Left lung (tissue), 10 donors: Measurements from ENCODE around the gene GCGR. TPM values are rescaled to one million over a fixed set of nuclear protein-coding genes. Genes with fewer than 3 reads are reported as not detected.
A peak's percentile ranks its signal among the peaks of the same experiment; 100 is the strongest.

Source experiments
- ATAC-seq: fragments of 200-7000 bp; cut with Tn5 transposase; one replicate; pipeline ENCODE4 v1.9.1; 2020; ENCODE audit warnings: moderate library complexity
- DNase-seq, 4 donors: peaks; one replicate each; pipeline ENCODE4 v3.0.0-alpha.2; 2013 to 2020
- H3K27ac ChIP-seq, 2 donors: fragments of 200-600 bp; sonication (generic) in 1 of 2; one replicate each; pipeline versions ENCODE4 v1.5.0 to v1.8.0; 2020 to 2021
- H3K27me3 ChIP-seq, 2 donors: fragments of 200-600 bp; sonication (generic) in 1 of 2; one replicate each; pipeline versions ENCODE4 v1.5.0 to v1.8.0; 2020 to 2021
- H3K36me3 ChIP-seq, 2 donors: fragments of 200-600 bp; sonication (generic) in 1 of 2; one replicate each; pipeline versions ENCODE4 v1.5.0 to v1.8.0; 2020 to 2021
- H3K4me1 ChIP-seq, 2 donors: fragments of 200-600 bp; one replicate each; pipeline ENCODE4 v1.8.0; 2021
- H3K4me3 ChIP-seq, 2 donors: fragments of 200-600 bp; sonication (generic) in 1 of 2; one replicate each; pipeline versions ENCODE4 v1.5.0 to v1.8.0; 2020 to 2021; ENCODE audit warnings: mild to moderate bottlenecking in 1 of 2
- H3K9me3 ChIP-seq, 2 donors: fragments of 200-600 bp; sonication (generic) in 1 of 2; one replicate each; pipeline versions ENCODE4 v1.5.0 to v1.8.0; 2020 to 2021
- CTCF ChIP-seq, 2 donors: fragments of 200-600 bp; sonication (generic) in 1 of 2; IDR thresholded peaks; one replicate each; pipeline versions ENCODE4 v1.5.0 to v1.8.0; 2021; ENCODE audit warnings: antibody characterized with exemption in 2 of 2
- intact Hi-C, 2 donors: fragments of 100-400 bp; cut with DNase I; formaldehyde crosslinking; loops; one replicate each; pipeline versions ENCODE4 v1.11.2 to v1.14.2; 2022
- polyA plus RNA-seq, 6 donors: library from polyadenylated mRNA; unstranded; fragments of 120-200 nt; gene quantifications; one replicate each; pipeline ENCODE4 v1.2.1, GENCODE V29; 2013; ENCODE audit not compliant: insufficient read length in 6 of 6
- total RNA-seq, 2 donors: library from RNA; stranded (reverse); fragmentation: NEBNext Ultra II Directional; extraction: Animal tissue kit (Norgen Biotek cat#: 25700); gene quantifications; one replicate each; pipeline ENCODE4 v1.2.1, GENCODE V29; 2021
- donor health status: DM: no; HTN: yes; CAD: no.
- donor health status: DM: no; HTN: no; CAD: no.

Gene GCGR
- total and polyA plus RNA-seq, 8 donors = 0.13 to 0.37 (median 0.26) TPM; not detected in 3

GRCh38 chr17:81821603-81822311 lies 17.8 kb downstream of the GCGR start:
- Histone ChIP-seq H3K9me3 (no peaks in the 10 kb centered on the region), H3K36me3 (peaks cover 0 to 26% of the 10 kb centered on the region in 2 donors), H3K27ac (peak overlapping the region; percentile 61 to 76), H3K4me1 (peaks cover 15 to 28% of the 10 kb centered on the region in 2 donors), H3K4me3 (no peak overlapping the region), H3K27me3 (peaks cover 0 to 15% of the 10 kb centered on the region in 2 donors)
- peak; percentile 40 to 71 for TF ChIP-seq CTCF (IDR thresholded peaks at IDR 0.05)
- peak; percentile 97 for ATAC-seq
- intact Hi-C loops = no loop called here
- peak in 3 of 4 donors; percentile 39 to 92 (median 86) for DNase-seq

- TF ChIP-seq CTCF (IDR thresholded peaks at IDR 0.05) = no peak
- no peak overlapping the region for H3K4me3 ChIP-seq
- ATAC-seq = no peak
- peaks cover 0 to 10% of the 10 kb centered on the region in 2 donors for H3K27me3 ChIP-seq
- H3K36me3 ChIP-seq = peaks cover 0 to 26% of the 10 kb centered on the region in 2 donors
- intact Hi-C loops = no loop called here
- no peak for DNase-seq
- no peaks in the 10 kb centered on the region for H3K9me3 ChIP-seq
- peak overlapping the region; percentile 61 to 76 for H3K27ac ChIP-seq
- peaks cover 15 to 28% of the 10 kb centered on the region in 2 donors for H3K4me1 ChIP-seq
These were observed 18.3 kb downstream of the GCGR start for GRCh38 chr17:81822312-81822637.

GRCh38 chr17:81822996-81823819 lies 19.3 kb downstream of the GCGR start:
- TF ChIP-seq CTCF (IDR thresholded peaks at IDR 0.05) = no peak
- Histone ChIP-seq H3K27ac (peak overlapping the region in 1 of 2 donors; percentile 76), H3K27me3 (peaks cover 0 to 9% of the 10 kb centered on the region in 2 donors), H3K9me3 (no peaks in the 10 kb centered on the region), H3K36me3 (peaks cover 0 to 26% of the 10 kb centered on the region in 2 donors), H3K4me1 (peaks cover 15 to 28% of the 10 kb centered on the region in 2 donors), H3K4me3 (no peak overlapping the region)
- ATAC-seq (no peak), DNase-seq (peak in 1 of 4 donors; percentile 58)
- intact Hi-C loops = no loop called here

- H3K36me3 ChIP-seq = peaks cover 0 to 26% of the 10 kb centered on the region in 2 donors
These were observed 20.0 kb downstream of the GCGR start for GRCh38 chr17:81823820-81824550.

More at GRCh38 chr17:81823820-81824550, 20.0 kb downstream of the GCGR start:
- no peaks in the 10 kb centered on the region for H3K9me3 ChIP-seq
- H3K27ac ChIP-seq = no peak overlapping the region
- DNase-seq (peak in 1 of 4 donors; percentile 54), ATAC-seq (no peak)
- H3K4me1 ChIP-seq = peaks cover 15 to 28% of the 10 kb centered on the region in 2 donors
- TF ChIP-seq CTCF (IDR thresholded peaks at IDR 0.05) = no peak
- intact Hi-C loops = no loop called here
- H3K27me3 ChIP-seq = peaks cover 0 to 9% of the 10 kb centered on the region in 2 donors
- H3K4me3 ChIP-seq = no peak overlapping the region
